Sigmoid colon (tissue), 7 donors: ENCODE data around the gene TCAF1. TPM values are rescaled to one million over a fixed set of nuclear protein-coding genes. Genes with fewer than 3 reads are reported as not detected.

ENCODE experiments used
- DNase-seq: peaks from one replicate; pipeline ENCODE4 v3.0.0-alpha.2; 2019
- H3K27ac ChIP-seq, 4 donors: fragments of 200-600 bp; sonication (generic); one replicate each; pipeline ENCODE4 v1.5.1; 2016 to 2019; ENCODE audit warnings: mild to moderate bottlenecking in 1 of 4
- H3K27me3 ChIP-seq, 3 donors: fragments of 200-600 bp; sonication (generic); one replicate each; pipeline ENCODE4 v1.5.1; 2019; ENCODE audit warnings: mild to moderate bottlenecking in 1 of 3
- H3K36me3 ChIP-seq, 4 donors: fragments of 200-600 bp; sonication (generic); one replicate each; pipeline ENCODE4 v1.5.1; 2016 to 2019
- H3K4me1 ChIP-seq, 4 donors: fragments of 200-600 bp; sonication (generic); one replicate each; pipeline ENCODE4 v1.5.1; 2017 to 2019
- H3K4me3 ChIP-seq, 4 donors: fragments of 200-600 bp; sonication (generic); one replicate each; pipeline ENCODE4 v1.5.1; 2017 to 2019; ENCODE audit warnings: mild to moderate bottlenecking in 2 of 4, moderate library complexity in 1 of 4
- H3K9me3 ChIP-seq, 4 donors: fragments of 200-600 bp in 3 of 4; sonication (generic) in 3 of 4; one replicate each; pipeline versions ENCODE4 v1.5.1 to v1.6.1; 2013 to 2019
- EP300 ChIP-seq, 4 donors: sonication (generic); formaldehyde crosslinking; IDR thresholded peaks; one replicate each; pipeline ENCODE4 v1.6.1; 2017; ENCODE audit warnings: antibody characterized with exemption in 4 of 4
- POLR2A ChIP-seq, 2 donors: fragments of 450-650 bp; IDR thresholded peaks; one replicate each; pipeline ENCODE4 v1.6.1; 2016; ENCODE audit warnings: antibody characterized with exemption in 2 of 2, mild to moderate bottlenecking in 2 of 2, moderate library complexity in 2 of 2
- POLR2AphosphoS5 ChIP-seq, 4 donors: sonication (generic); formaldehyde crosslinking; IDR thresholded peaks; one replicate each; pipeline ENCODE4 v1.6.1; 2017; ENCODE audit warnings: antibody characterized with exemption in 4 of 4
- WGBS, 2 donors: extraction: QIAGEN DNeasy Blood & Tissue Kit; methylation state at CpG; one replicate each; pipeline ENCODE4 v1.1.7; 2013; 5-methylcytosine and 5-hydroxymethylcytosine counted together
- intact Hi-C: fragments of 100-400 bp; cut with DNase I; formaldehyde crosslinking; loops from one replicate; pipeline ENCODE4 v1.15.1; 2023
- polyA plus RNA-seq, 3 donors: library from polyadenylated mRNA; stranded (reverse); fragments of 200-250 nt; gene quantifications; one replicate each; pipeline ENCODE4 v1.2.3, GENCODE V29; 2013
- total RNA-seq, 4 donors: library from RNA; depleted of rRNA; stranded (reverse); fragments of >200 nt; gene quantifications; one replicate each; pipeline ENCODE4 v1.1.0, GENCODE V29; 2016
- TF ChIP-seq, protein P1 (sequence below), 4 experiments: fragments of 450-650 bp in 3 of 4; fragments of 200-600 bp in 1 of 4; IDR thresholded peaks; one replicate each; pipeline ENCODE4 v1.5.1; 2016 to 2019; ENCODE audit warnings: antibody characterized with exemption in 4 of 4, mild to moderate bottlenecking in 3 of 4, moderate library complexity in 2 of 4
- donor health status: healthy with polysubstance abuse.
- donor health status: Bipolar disorder and iron deficiency.
- donor health status: healthy.

TCAF1 gene
- total and polyA plus RNA-seq, 7 donors, result 12.3 to 56.8 (median 40.8) TPM

DNA sequence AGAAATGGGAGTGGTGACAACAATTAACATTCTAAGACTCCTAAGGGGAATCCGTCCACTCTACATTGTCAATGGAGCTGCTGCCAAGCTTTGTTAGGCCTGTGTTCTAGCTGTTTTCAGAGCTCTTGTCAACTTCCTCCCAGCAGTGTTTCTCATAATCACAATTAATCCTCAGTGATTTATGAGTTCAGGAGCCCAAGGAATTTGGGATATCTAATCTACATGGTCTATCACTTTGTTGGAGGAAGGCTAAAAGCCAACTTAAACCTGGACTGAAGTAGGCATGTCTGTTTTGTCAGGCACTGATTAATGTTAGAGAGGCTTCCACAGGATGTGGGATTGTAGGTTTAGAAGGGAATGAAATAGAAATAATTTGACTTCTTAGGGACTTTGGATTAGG lies 22.9 kb upstream of the TCAF1 start:
- intact Hi-C loops, result no loop called here
- WGBS, 2 donors, result 77 to 87% methylated on average over 1 of the region's 1 CpG
- no peak for TF ChIP-seq EP300 (IDR thresholded peaks at IDR 0.05)
- TF ChIP-seq POLR2A (IDR thresholded peaks at IDR 0.05), result no peak
- TF ChIP-seq, protein P1, sequence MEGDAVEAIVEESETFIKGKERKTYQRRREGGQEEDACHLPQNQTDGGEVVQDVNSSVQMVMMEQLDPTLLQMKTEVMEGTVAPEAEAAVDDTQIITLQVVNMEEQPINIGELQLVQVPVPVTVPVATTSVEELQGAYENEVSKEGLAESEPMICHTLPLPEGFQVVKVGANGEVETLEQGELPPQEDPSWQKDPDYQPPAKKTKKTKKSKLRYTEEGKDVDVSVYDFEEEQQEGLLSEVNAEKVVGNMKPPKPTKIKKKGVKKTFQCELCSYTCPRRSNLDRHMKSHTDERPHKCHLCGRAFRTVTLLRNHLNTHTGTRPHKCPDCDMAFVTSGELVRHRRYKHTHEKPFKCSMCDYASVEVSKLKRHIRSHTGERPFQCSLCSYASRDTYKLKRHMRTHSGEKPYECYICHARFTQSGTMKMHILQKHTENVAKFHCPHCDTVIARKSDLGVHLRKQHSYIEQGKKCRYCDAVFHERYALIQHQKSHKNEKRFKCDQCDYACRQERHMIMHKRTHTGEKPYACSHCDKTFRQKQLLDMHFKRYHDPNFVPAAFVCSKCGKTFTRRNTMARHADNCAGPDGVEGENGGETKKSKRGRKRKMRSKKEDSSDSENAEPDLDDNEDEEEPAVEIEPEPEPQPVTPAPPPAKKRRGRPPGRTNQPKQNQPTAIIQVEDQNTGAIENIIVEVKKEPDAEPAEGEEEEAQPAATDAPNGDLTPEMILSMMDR (IDR thresholded peaks at IDR 0.05), result no peak
- no peak for TF ChIP-seq POLR2AphosphoS5 (IDR thresholded peaks at IDR 0.05)

DNA sequence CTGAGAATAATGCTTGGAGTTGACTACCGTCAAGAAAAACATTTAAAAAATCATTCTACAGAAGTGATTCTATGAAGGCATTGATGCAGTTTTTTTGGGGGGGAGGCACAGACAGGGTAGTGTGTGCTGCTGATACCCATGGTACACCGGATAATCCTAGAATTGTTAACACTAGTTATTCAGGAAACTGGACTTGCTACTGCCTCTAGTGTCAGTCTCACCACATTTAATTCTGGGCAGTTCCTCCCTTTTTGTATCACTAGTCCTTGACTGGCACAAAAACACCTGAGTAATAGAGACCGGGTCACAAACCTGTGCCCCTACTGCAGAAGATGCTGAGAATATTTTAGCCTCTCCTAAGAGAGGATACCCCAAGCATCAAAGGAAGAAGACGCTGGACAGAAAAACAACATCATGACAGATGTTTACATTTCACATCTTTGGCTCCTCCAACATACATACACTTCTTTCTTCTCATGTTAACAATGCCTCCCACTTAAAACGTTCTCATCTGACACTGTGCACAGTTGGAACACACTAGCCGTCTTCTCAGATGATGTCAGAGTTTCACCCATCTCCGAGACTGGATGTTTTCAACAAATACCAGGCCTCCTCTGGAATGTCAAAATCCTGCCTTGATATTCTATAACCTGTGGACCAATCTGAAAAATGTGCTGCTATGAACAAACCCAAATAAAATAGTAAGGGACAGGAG lies 13.1 kb upstream of the TCAF1 start:
- Histone ChIP-seq H3K4me3 (no peak overlapping the region), H3K9me3 (no peaks in the 10 kb centered on the region), H3K27ac (no peak overlapping the region), H3K27me3 (no peaks in the 10 kb centered on the region), H3K4me1 (no peaks in the 10 kb centered on the region), H3K36me3 (no peaks in the 10 kb centered on the region)
- intact Hi-C loops, result no loop called here
- WGBS, 2 donors, result 74 to 75% methylated on average over 7 of the region's 7 CpGs
- DNase-seq, result no peak
- TF ChIP-seq POLR2AphosphoS5 (IDR thresholded peaks at IDR 0.05) (no peak), EP300 (IDR thresholded peaks at IDR 0.05) (no peak), POLR2A (IDR thresholded peaks at IDR 0.05) (no peak)
- TF ChIP-seq, protein P1 (IDR thresholded peaks at IDR 0.05), result no peak

More for the DNA sequence above, 22.9 kb upstream of the TCAF1 start:
- Histone ChIP-seq H3K4me3 (no peak overlapping the region), H3K27ac (no peak overlapping the region), H3K9me3 (no peaks in the 10 kb centered on the region), H3K4me1 (no peaks in the 10 kb centered on the region), H3K27me3 (no peaks in the 10 kb centered on the region), H3K36me3 (no peaks in the 10 kb centered on the region)
- DNase-seq, result no peak

DNA sequence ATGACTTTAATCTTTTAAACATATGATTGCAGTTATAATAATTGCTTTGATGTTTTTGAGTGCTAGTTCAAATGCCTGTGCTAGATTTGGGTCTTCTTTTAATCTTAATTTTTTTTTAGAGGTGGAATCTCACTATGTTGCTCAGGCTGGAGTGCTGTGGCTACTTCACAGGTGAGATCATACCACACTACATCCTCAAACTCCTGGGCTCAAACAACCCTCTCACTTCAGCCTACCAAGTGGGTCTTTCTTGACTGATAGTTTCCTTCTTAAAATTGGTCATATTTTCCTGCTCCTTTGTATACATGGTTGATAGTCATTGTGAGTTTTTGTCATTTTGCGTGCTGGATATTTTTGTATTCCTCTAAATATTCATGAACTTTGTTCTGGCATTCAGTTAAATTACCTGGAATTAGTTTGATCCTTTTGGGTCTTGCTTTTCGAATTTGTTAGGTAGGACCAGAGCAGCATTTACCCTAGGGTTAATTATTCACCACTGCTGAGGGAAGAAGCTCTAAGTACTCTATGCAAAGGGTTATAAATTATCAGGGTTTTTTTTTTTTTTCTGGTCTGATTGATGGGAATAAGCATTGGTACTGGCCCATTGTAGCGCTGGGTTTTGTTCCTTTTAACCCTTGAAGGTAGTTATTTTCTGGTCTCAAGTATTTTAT lies 12.1 kb upstream of the TCAF1 start:
- intact Hi-C loops, result no loop called here
- no peak for DNase-seq
- H3K4me3 ChIP-seq, result no peak overlapping the region
- H3K36me3 ChIP-seq, result no peaks in the 10 kb centered on the region
- 50 to 80% methylated on average over 3 of the region's 3 CpGs for WGBS, 2 donors
- no peaks in the 10 kb centered on the region for H3K9me3 ChIP-seq
- no peak overlapping the region for H3K27ac ChIP-seq
- H3K27me3 ChIP-seq, result no peaks in the 10 kb centered on the region
- no peak for TF ChIP-seq EP300 (IDR thresholded peaks at IDR 0.05)
- no peak for TF ChIP-seq POLR2AphosphoS5 (IDR thresholded peaks at IDR 0.05)
- TF ChIP-seq POLR2A (IDR thresholded peaks at IDR 0.05), result no peak
- TF ChIP-seq, protein P1 (IDR thresholded peaks at IDR 0.05), result no peak
- no peaks in the 10 kb centered on the region for H3K4me1 ChIP-seq

DNA sequence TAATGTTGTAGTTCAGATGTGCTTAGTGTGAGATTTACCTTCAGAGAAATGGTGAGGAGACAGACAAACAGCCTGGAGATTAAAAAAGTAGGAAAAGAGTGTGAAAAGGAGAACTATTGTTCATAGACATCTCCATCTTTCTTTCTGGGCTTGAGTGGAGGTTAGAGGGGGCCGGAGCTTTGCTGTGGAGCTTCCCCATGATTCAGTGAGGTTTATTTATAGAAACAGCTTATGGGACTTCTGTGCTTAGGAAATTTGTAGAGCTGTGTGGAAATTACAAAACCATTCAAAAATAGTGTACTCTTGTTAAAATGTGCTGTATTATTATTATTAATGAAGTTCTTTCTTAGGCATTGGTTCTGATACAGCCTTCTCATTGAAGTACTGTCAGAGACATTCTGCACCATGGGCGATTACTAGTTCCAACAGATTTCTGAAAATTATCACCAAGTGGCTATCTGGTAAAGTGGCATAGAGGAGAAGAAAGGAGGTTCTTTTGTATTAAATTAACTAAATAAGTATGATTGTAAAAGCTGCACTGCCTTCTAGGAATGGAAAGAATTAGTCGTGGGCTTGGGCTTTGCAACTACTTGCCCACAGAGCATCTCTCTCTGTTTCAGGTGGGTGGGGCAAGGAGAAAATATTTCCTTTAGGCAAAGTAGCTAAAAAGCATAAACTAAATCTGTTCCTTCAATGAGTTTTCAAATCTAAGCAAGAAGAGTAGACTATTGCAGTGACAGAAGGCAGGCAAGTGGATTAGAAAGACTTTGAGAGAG lies 8.7 kb upstream of the TCAF1 start:
- TF ChIP-seq POLR2AphosphoS5 (IDR thresholded peaks at IDR 0.05) (no peak), EP300 (IDR thresholded peaks at IDR 0.05) (no peak), POLR2A (IDR thresholded peaks at IDR 0.05) (no peak)
- TF ChIP-seq, protein P1 (IDR thresholded peaks at IDR 0.05), result no peak
- no peaks in the 10 kb centered on the region for H3K27me3 ChIP-seq
- no peaks in the 10 kb centered on the region for H3K36me3 ChIP-seq
- peak overlapping the region in 1 of 4 donors; percentile 13 for H3K27ac ChIP-seq
- DNase-seq, result no peak
- H3K4me1 ChIP-seq, result no peaks in the 10 kb centered on the region
- 74 to 75% methylated on average over 3 of the region's 3 CpGs for WGBS, 2 donors
- no peaks in the 10 kb centered on the region for H3K9me3 ChIP-seq
- intact Hi-C loops, result no loop called here
- H3K4me3 ChIP-seq, result no peak overlapping the region
